Panc1 (cell line): ENCODE results near the gene LRRC36. TPM values are rescaled to one million over a fixed set of nuclear protein-coding genes. Genes with fewer than 3 reads are reported as not detected.

Experiments used
- ATAC-seq: fragments of 200-7000 bp; cut with Tn5 transposase; 2 replicates; pipeline ENCODE4 v1.9.1; 2020; ENCODE audit warnings: mild to moderate bottlenecking, moderate library complexity
- BruUV-seq: library from RNA; stranded (reverse); fragments of 400-500 nt; replicated peaks from 2 replicates; lab custom pipeline; 2021; lab: Mats Ljungman, UMichigan
- CTCF ChIA-PET: fragments of 300-600 bp; sonication (Branson Sonifier 250); formaldehyde crosslinking; loops from one replicate; lab custom pipeline; 2022; ENCODE audit warnings: antibody characterized with exemption; lab: Charles Lee
- POLR2A ChIA-PET: fragments of 300-600 bp; sonication (Branson Sonifier 250); formaldehyde crosslinking; loops from one replicate; lab custom pipeline; 2022; ENCODE audit warnings: antibody characterized with exemption; lab: Charles Lee
- DNase-seq: peaks from one replicate; pipeline ENCODE4 v3.0.0-alpha.2; 2010; ENCODE audit warnings: low read depth, low spot score
- H3K27ac ChIP-seq: 2 replicates; pipeline ENCODE4 v1.5.1; 2011; ENCODE audit warnings: mild to moderate bottlenecking, low read length, inconsistent platforms
- H3K27me3 ChIP-seq: fragments of 200-500 bp; sonication (Bioruptor generic); 2 replicates; pipeline ENCODE4 v1.6.0; 2014; ENCODE audit warnings: low read length, inconsistent platforms; ENCODE audit not compliant: control insufficient read depth, insufficient read depth
- H3K36me3 ChIP-seq: fragments of 200-500 bp; sonication (Bioruptor generic); 2 replicates; pipeline ENCODE4 v1.5.1; 2014; ENCODE audit warnings: inconsistent platforms, mild to moderate bottlenecking, low read length, moderate library complexity; ENCODE audit not compliant: control insufficient read depth, insufficient read depth
- H3K4me1 ChIP-seq: 2 replicates; pipeline ENCODE4 v1.5.1; 2011; ENCODE audit warnings: inconsistent platforms, mild to moderate bottlenecking, low read length, moderate library complexity; ENCODE audit not compliant: control insufficient read depth, insufficient read depth
- H3K4me3 ChIP-seq, 2 experiments: 2 replicates each; pipeline ENCODE4 v1.5.1; 2011 to 2012; ENCODE audit warnings: low read depth in 2 of 2, low read length in 2 of 2, mild to moderate bottlenecking in 2 of 2, inconsistent platforms in 1 of 2, moderate library complexity in 1 of 2
- H3K9me3 ChIP-seq: fragments of 200-500 bp; sonication (Bioruptor generic); 2 replicates; pipeline ENCODE4 v1.5.1; 2014; ENCODE audit warnings: low read depth, mild to moderate bottlenecking, inconsistent platforms, low read length, moderate library complexity; ENCODE audit not compliant: control insufficient read depth, insufficient read depth
- CTCF ChIP-seq: fragments of 450-650 bp; IDR thresholded peaks from 2 replicates; pipeline ENCODE4 v1.5.1; 2017; ENCODE audit warnings: mild to moderate bottlenecking
- POLR2AphosphoS5 ChIP-seq: IDR thresholded peaks from 2 replicates; pipeline ENCODE4 v1.6.1; 2012; ENCODE audit warnings: mild to moderate bottlenecking, low read depth, low read length, moderate library complexity
- REST ChIP-seq, 2 experiments: IDR thresholded peaks; 2 replicates each; pipeline ENCODE4 v1.6.1; 2011 to 2012; ENCODE audit warnings: low read depth in 2 of 2, control low read depth in 1 of 2, low read length in 1 of 2, mild to moderate bottlenecking in 1 of 2, moderate library complexity in 1 of 2; ENCODE audit not compliant: insufficient read depth in 1 of 2
- SIN3A ChIP-seq: IDR thresholded peaks from 2 replicates; pipeline ENCODE4 v1.6.1; 2012; ENCODE audit warnings: low read depth, mild to moderate bottlenecking, low read length, moderate library complexity, borderline replicate concordance; ENCODE audit not compliant: insufficient read depth
- TCF7L2 ChIP-seq: IDR thresholded peaks from 2 replicates; pipeline ENCODE4 v1.6.1; 2011; ENCODE audit warnings: mild to moderate bottlenecking, low read depth, low read length, inconsistent platforms
- in situ Hi-C: cut with HindIII; loops from 2 replicates; pipeline ENCODE4 v1.10.0; 2016; ENCODE audit warnings: low sequenced_read_pairs, low pct_unique_long_range_greater_than_20kb
- intact Hi-C: fragments of 100-400 bp; cut with micrococcal nuclease; formaldehyde crosslinking; loops from one replicate; pipeline ENCODE4 v1.10.0; 2022; ENCODE audit not compliant: unreplicated experiment
- total RNA-seq: library from RNA; stranded (reverse); gene quantifications from one replicate; pipeline ENCODE4 v1.2.1, GENCODE V29; 2021; ENCODE audit not compliant: unreplicated experiment

LRRC36 gene
- total RNA-seq, 1 experiment from 2014 or later = 0.54 TPM

- BruUV-seq = no TSS peak
- no peaks in the 10 kb centered on the region for H3K9me3 ChIP-seq
- in situ Hi-C loops = no loop called here
- H3K27me3 ChIP-seq = no peaks in the 10 kb centered on the region
- H3K4me3 ChIP-seq = peak overlapping the region in 1 of 2 experiments; percentile 22; a peak in 2 of 4 replicates
- no peak overlapping the region for H3K27ac ChIP-seq
- no peak for DNase-seq
- no peaks in the 10 kb centered on the region for H3K36me3 ChIP-seq
- H3K4me1 ChIP-seq = no peaks in the 10 kb centered on the region; the same call in 1 of the 2 replicates
- intact Hi-C loops = no loop called here
- TF ChIP-seq TCF7L2 = no peak
- no peak for TF ChIP-seq POLR2AphosphoS5
- no peak for TF ChIP-seq REST (IDR thresholded peaks at IDR 0.05; ENCODE audit: insufficient read depth in 1 of 2, low read depth in 2 of 2, low read length in 1 of 2)
- TF ChIP-seq SIN3A = no peak
- TF ChIP-seq CTCF = no peak
- no peak for ATAC-seq
- CTCF ChIA-PET = interaction anchor here (1.2 kb wide), 1 partner anchor 132 kb away, joined by 3 read pairs; no protein-coding TSS in a partner anchor
- POLR2A ChIA-PET = no interaction called here
These were observed 65.9 kb downstream of the LRRC36 start for GRCh38 chr16:67392301-67393059.

DNA sequence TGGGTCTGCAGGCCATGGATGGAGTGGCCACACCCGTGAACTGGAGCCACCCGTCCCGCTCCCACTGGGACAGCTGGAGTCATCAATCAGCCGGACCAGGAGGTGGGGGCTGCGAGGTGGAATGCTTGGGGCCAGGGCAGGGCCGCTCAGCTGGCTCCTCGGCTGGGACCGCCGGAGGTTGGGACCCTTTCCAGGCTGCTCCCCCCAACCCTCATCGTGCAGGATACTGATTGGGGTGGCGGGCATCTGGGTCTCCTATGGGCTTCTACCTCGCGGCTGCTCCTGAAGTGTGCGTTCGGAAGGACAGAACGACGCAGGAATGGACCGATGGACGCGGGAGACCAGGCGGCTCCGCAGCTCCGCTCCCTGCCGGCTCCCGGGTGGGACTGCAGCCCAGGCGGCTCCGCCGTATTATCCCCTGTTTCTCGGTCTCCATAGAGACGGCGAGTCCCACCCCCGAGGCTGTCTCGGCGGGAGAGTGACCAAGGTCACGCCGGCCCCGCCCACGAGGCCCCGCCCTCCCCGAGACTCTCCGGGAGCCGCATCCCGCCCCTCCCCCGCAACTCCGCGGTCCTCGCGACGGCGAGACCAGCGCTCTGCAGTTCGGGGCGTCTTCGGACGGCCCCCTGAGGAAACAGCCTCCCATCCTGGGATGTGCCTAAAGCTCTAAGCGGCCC is 66.6 kb downstream of the LRRC36 start, which contains the start of gene TPPP3:
Gene TPPP3, minus strand, starts transcription at position 388 of the 677 bp plus-strand sequence. CDS start 2,387 bp downstream, outside the sequence.
- POLR2A ChIA-PET = no interaction called here

More for the DNA sequence above, 66.6 kb downstream of the LRRC36 start, which contains the start of gene TPPP3:
- TF ChIP-seq CTCF (peak; percentile 62), REST (IDR thresholded peaks at IDR 0.05; ENCODE audit: insufficient read depth in 1 of 2, low read depth in 2 of 2, low read length in 1 of 2) (no peak)
- Histone ChIP-seq H3K4me3 (peak within 1 kb of the TSS; percentile 22 to 50), H3K27ac (no peak within 1 kb of the TSS), H3K27me3 (no peaks in the 10 kb centered on the region), H3K4me1 (no peaks in the 10 kb centered on the region; the same call in 1 of the 2 replicates), H3K9me3 (no peaks in the 10 kb centered on the region), H3K36me3 (no peaks in the 10 kb centered on the region)
- ATAC-seq = peak; percentile 77
- DNase-seq = no peak
- BruUV-seq = no TSS peak
- in situ Hi-C loops = no loop called here
- CTCF ChIA-PET = no interaction called here
- intact Hi-C loops = no loop called here
